Kidney capillary endothelial cell (primary cell): ENCODE results near the gene IL12RB1.
"Not testable (repeated sequence)": the region's sequence is repeated elsewhere in the genome, so short reads cannot be mapped to it uniquely, and the experiment has no call there.

Source experiments
- DNase-seq: peaks from one replicate; pipeline ENCODE4 v3.0.0-alpha.2; 2018; ENCODE audit warnings: low spot score

Gene IL12RB1

DNA sequence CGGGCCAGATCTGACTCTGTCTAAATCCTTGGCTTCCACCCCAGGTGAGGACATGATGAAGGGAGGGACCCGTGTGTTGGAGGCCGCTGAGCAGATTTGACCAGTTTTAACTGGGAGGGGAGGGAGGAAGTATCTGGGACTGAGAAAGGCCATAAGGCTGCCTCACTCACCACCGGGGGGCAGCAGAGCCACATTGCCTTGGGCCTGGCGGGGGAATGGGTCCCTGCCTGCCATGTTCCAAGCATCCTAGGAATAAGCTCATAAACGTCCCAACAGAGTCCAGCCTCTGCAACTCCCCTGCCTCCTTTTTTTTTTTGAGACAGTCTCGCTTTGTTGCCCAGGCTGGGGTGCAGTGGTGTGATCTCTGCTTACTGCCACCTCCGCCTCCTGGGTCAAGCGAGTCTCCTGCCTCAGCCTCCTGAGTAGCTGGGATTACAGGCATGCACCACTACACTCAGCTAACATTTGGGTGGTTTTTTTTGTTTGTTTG, 26.3 kb upstream of the IL12RB1 start:
- DNase-seq: peak; percentile 76

DNA sequence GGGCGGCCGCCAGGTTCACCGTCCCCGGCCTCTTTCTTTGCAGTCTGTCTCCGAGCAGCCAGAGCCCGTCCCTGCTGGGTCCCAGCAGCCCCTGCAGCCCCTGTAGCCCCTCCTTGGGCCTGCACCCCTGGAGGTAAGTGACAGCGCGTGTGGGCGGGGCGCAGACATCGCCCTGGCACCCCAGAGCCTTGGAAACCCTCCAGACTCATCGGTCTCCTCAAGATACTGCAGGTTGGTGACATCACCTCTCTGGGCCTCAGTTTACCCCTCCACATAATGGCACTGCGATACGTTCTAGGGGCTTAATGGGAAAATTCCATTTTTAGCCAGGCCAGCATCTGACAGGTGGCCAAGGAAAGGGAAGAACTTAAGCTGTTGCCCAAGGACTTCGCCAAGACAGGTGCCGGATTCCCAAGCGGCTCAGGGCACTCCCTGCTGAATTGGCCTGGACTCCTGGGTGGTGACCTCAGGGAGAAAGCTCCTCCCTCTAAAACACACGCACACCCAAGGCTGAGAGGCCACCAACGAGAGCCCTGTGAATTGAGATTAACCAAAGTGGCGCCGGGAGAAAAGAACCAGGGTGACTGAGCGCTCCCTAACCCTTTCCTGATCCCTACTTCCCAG, 24.0 kb upstream of the IL12RB1 start:
- no peak for DNase-seq

DNA sequence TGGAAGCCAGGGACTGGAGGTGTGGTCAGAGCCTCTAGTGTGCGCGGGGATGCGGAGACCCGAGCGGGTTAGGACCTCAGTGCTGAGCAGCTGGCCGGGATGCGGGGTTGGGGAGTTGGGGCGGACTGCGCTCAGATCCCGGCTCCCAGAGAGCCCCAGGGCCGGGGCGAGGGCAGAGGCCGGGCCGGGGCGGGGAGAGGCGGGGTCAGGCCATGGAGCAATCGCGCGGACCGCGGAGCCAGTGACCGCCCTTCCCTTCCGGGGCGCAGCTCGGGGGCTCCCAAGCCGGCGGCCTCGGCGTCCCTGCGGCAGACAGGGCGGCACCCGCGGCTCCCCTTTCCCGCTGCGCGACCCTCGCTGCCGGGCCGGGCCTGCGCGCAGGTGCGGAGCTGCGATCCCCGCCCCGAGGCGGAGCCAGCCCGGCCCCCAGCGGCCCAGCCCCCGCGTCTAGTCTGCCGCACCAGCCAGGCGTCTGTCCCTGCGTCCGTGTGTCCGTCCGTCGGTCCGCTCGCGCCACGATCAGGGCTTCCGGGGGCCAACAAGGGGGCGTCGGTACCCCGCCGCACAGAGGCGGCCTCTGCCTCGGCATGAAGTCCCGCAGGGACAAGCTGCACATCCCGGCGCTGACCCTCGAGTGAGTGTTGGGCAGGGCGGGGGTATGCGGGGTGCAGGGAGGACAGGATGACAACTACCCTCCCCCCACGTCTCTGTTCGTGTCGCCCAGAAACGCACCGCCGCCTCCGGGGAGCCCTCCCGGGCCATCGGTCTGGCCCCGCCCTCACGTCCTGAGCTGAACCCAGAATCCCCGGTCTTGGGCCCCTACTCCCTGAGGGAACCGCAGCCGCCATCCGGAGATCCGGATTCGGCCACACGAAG, 23.2 kb upstream of the IL12RB1 start:
- no peak for DNase-seq

DNA sequence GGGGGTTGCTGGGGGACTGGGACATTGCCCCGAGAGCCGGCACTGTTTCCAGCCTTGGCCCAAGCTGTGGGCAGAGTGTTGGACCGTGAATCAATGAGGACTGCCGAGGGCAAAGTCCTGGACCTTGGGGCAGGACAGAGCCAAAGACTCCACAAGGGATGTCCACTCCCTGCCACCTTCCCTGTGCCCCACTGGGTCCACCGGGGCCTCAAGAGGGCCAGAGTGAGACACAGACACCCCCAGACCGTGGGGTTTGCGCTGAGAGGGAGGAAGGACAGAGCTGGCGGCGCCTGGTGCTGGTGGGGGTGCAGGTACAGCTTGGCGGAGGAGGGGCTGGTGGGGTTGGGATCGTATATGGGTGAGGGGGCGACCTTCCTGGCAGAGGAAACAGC, 22.6 kb upstream of the IL12RB1 start:
- no peak for DNase-seq

GRCh38 chr19:18108897-18109296, 22.2 kb upstream of the IL12RB1 start:
- no peak for DNase-seq

- DNase-seq: no peak
These were observed 20.5 kb upstream of the IL12RB1 start for GRCh38 chr19:18107235-18107634.

- not testable (repeated sequence) for DNase-seq
These were observed 18.5 kb upstream of the IL12RB1 start for GRCh38 chr19:18105259-18105658.

DNA sequence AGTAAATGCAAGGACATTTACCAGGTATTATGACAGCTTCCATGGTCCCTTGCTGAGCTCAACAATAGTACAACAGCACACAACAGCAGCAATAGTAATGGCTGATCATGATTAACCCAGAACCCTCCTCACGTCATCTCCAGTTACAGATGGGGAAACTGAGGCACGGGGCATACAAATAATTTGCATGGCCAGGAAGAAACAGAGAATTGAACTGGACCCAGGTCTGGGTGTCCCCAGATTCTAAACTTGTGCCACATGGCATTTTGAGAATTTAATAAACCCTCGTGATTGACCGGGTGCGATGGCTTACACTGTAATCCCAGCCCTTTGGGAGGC, 18.0 kb upstream of the IL12RB1 start:
- DNase-seq: no peak

DNA sequence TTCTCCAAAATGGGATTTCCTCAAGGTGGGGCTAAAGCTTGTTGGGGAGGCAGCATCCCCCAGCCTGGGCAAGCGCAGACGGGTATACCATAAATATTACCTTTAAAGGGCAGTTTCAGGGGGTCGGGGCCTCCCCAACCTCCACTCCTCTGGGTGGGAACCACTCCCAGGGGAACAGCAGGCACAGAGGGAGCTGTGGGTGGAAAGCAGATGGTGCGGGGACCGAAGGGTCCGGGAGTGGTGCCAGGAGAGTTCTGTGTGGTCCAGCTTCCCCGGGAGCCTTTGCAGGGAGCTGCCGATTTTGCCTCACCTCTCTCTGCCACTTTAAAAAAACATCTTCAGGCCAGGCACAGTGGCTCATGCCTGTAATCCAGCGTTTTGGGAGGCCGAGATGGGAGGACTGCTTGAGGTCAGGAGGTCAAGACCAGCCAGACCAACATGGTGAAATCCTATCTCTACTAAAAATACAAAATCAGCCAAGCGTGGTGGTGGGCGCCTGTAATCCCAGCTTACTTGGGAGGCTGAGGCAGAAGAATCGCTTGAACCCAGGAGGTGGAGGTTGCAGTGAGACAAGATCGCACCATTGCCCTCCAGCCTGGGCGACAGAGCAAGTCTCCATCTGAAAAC, 16.3 kb upstream of the IL12RB1 start:
- no peak for DNase-seq

DNA sequence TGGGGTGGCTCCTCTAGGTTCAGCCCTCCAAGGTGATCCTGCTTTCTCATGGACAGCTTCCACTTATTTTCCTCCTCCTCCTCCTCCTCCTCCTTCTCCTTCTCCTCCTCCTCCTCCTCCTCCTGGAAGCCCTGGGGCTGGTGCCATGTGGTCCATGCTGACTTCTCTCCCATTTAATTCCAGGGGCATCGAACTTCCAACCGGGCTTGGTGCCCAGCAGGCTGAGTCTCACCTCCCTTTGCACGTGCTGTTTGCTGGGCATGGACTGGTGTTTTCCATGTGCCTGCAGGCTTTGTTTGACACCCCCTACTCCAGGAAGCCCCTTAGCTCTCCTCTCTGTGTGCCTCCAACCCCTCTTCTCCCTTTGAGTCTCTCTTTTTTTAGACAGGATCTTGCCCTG, 14.5 kb upstream of the IL12RB1 start:
- DNase-seq: no peak

DNA sequence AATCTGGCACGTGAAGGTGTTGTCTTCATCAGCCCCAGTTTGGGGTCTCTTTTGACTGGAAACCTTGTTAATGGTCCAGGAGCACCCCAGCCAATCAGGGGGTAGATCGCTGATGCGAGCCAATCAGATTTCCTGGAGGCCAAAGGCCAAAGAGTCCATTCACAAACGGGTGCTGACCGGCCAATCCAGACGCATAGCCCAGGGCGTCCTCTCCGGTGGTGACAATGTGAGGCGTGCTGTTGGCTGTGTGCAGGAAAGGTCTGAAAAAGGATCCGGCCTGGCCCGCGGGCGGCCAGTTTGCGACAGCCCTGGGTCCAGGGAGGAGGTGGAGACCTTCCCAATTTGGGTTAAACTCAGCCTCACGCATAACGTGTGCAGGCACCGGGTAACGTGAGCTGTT, 14.0 kb upstream of the IL12RB1 start:
- DNase-seq: no peak

- no peak for DNase-seq
These were observed 12.9 kb upstream of the IL12RB1 start for GRCh38 chr19:18099623-18099995.

GRCh38 chr19:18098891-18099622, 12.3 kb upstream of the IL12RB1 start:
- no peak for DNase-seq

GRCh38 chr19:18097993-18098890, 11.5 kb upstream of the IL12RB1 start:
- DNase-seq: no peak

DNA sequence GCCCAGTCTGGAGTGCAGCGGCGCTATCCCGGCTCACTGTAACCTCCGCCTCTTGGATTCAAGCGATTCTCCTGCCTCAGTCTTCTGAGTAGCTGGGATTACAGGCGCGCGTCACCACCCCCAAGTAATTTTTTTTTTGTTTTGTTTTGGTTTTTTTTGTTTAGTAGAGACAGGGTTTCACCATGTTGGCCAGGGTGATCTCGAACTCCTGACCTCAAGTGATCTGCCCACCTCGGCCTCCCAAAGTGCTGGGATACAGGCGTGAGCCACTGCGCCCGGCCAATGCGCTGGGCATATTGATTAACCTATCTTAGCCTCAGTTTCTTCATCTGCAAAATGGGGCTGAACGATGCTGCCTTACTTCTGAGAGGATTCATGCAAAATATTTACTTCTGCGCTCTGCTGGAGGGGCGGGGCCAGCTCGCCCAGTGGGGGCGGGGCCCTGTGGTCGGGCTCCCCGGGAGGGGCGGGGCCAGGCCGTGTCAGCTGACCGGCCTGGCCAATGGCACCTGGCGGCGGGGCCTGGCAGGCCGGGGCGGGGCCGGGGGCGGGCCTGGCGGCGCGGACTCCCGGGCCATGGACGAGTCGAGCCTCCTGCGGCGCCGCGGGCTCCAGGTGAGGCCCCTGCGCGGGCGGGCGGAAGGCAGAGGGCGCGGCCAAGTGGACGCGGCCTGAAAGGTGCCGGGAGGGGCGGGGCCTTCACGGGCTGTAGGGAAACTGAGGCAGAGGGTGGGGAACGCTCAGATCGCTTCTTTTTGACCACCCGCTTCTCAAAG, 10.7 kb upstream of the IL12RB1 start, which contains the start of gene MAST3:
Gene MAST3 (plus strand): TSS at position 562 of the 776 bp plus-strand sequence. CDS start 15 bp downstream, at position 577.
- DNase-seq: peak; percentile 75

GRCh38 chr19:18096258-18096657, 9.5 kb upstream of the IL12RB1 start:
- no peak for DNase-seq

GRCh38 chr19:18093439-18094161, 6.9 kb upstream of the IL12RB1 start:
- DNase-seq: no peak

DNA sequence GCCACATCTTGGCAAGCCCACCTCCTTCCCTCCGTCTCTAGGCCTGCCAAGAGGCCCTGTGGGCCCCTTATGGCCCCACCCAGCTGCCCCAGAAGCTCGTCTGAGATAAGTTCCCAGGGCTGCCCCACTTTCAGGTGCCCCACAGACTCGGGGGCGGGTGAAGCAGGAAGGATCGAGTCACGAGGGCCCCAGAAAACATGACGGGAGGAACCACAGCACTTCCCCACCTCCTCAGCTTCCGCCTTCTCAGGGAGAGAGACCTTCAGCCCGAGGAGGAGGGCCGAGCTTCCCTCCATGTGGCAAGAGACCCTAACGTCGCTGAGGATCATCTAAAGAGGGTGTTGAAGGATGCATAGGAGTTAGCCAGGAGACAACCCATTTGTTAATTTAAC, 4.5 kb upstream of the IL12RB1 start:
- no peak for DNase-seq

- DNase-seq: no peak
These were observed 3.9 kb upstream of the IL12RB1 start for GRCh38 chr19:18090545-18091216.
